Myocyte (in vitro differentiated cells): ENCODE measurements around the gene SNF8. TPM values are rescaled to one million over a fixed set of nuclear protein-coding genes. Genes with fewer than 3 reads are reported as not detected.

Source experiments
- DNase-seq: peaks from one replicate; pipeline ENCODE4 v3.0.0-alpha.2; 2012; ENCODE audit warnings: low read depth
- total RNA-seq: library from RNA; depleted of rRNA; stranded (reverse); fragments of >200 nt; gene quantifications from 2 replicates; pipeline ENCODE4 v1.2.3, GENCODE V29; 2014

Gene SNF8
- total RNA-seq, 1 donor from 2014 or later = 93.2 TPM

DNA sequence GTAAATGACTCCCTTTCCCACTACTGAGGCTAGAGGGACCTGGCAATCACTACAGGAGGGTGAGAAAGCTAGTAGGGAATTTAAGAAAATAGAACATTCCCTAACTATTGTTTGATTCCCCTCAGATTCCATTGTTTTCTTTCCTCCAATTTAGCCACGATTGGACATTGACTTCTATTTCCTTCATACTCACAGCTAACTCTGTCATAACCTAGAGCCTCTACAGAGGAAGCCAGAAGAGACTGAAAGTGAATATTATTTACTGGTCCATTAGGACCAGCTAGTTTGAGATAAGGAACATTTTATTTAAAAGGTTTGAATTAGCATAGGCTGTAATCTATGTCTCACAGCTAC is 14.9 kb downstream of the SNF8 start:
- DNase-seq = no peak

DNA sequence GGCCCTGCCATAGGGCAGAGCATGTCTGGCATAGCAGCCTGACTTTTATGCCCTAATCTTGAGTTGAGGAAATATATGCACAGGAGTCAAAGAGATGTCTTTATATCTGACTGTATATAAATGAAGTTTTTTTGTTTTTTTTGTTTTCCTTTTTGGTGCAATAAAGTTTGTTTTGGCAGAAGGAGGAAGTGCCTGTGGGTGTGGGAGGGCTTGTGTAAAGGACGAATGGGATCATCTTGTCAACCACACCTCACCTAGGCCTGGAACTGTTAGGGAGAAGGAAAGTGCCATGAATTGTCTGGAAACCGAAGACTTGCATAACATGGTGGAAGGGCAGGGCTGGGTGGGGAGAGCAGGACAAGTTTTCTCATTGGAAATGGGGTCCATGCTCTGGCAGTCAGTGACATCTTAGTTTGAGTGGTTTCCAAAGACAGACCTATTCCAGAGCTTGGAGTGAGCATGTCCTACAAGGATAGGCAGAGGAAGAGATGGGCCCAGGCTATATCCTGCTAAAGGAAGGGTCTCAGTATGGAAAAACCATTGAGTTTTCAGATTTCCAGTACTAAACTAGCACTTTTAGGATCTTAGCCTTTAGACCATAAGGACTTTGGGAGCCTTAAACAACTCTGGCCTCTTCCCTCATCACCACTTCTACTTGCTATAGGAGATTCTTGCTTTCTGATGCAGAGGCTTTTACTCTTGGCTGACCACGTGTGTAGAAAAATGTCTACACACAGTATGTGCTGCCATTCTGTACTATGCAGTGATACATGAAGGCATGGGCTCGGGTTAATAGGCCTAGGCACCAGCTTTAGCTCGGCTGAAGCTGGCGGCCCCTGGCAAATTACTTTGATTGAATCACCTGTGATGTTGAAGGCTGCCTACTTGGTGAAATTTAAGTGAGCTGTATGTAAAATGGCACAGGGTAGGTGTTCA is 15.5 kb downstream of the SNF8 start:
- DNase-seq = no peak

DNA sequence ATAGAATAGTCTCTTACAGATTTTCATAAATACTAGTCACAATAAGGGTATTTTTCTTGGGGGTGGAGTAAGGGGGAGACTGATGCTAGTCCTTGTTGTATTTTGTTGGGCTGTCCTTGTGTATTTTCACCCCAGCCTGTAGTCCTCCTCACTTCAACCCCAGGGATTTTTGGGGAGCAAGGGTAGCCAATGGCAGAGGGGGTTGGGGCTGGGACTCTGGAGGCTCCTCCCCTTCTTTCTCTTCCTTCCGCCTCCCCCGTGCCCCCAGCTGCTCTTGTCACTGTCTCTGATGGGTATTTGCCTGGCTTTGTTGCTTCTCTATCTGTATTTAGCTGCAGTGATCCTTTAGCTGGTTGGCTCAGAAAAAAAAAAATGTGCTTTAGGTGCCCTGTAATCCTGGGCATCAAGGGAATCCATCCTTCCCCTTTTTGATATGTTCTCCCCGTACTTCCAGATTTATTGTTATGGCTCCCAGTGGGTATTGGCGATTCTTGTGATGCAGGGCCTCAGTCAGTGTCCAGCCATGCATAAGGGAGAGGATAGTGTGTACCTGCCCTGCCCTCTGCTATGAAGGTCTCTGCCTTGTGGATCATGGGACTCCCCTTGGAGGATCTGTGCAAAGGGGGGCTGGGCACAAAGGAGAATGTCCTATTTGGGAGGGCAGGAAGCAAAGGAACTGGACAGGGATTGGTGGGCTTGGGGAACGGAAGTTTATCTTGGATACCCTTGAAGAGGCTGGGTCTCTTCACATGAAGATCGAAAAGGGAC is 16.5 kb downstream of the SNF8 start:
- DNase-seq = peak; percentile 47

DNA sequence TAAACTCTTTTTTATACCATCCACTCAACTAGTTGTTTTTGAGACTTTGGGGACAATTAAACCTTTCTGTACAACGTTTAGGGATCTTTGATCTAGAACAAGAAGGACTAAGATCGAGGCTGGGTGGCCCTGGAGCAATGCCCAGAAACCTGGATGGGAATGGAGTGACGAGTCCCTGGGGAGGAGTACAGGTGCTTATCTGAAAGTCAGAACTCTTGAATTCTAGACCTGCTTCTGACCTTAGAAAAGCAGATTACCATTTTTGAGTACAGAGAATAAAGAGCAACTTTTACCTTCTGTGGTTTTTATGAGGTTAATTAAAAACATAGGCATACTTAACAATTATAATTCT is 18.7 kb downstream of the SNF8 start:
- DNase-seq = no peak

DNA sequence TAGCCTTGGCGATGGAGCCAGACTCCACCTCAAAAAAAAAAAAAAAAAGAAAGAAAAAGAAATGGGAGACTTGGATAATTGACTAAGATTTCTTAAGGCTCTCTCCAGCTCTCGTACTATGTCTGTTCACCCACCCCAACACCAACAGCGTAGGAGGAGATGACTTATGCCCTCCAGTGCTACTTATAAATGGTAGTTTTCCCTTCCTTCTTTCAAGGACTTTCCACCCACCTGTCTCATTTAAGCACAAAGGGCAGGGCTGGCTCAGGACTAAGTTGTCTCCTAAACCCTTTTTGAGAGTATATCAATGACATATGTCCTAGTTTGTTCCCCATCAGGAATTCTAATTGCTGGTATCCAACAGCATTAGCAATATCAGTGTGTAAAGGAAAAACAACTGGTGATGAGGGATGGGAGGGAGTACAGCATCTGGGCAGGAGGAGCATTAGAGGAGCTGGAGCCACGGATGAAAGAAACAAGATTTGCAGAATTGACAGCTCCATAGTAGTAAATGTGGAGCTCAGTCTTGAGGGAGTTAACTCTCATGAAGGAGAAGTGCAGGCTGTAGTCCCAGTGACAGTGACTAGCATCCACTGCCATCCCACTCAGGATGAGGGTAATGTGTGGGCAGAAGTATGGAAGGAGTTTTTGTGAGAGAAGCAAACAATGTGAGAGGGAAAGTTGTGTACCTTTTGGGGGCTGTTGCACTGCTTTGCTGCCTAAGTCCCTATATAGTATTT is 19.2 kb downstream of the SNF8 start:
- no peak for DNase-seq

DNA sequence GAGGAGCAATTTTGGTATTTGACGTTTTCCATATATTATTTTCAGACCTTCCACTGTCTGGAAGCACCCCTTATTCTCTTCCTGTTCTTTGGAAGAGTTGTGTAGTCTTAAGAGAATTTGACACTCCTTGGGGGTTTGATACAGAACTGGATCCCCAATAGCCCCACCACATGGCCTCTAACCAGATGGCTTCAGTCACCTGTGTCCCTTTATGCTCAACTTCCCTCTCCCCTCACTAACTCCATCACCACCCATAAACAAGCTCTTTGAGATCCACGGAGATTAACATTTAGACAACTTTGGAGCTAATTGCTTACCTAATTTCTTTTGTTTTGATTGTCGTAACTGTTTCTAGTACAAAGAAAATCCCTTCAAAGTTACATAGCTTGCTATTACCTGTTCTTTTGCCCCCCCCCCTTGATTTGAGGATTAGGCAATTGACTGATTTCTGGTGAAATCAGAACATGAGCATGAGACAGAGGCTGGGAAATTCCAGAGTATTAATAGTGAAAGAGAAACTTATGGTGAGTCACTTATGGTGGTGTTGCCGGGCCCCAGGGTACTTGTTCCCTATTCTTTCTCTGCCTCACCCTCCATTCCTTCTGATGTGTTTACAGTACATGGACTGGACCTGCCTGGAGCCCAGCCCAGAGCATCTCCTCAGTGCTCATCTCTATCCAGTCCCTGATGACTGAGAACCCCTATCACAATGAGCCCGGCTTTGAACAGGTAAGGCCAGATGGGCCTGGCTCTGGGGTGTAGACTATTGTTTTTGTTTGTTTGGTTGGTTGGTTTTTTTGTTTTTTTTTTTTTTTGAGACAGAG is 29.0 kb downstream of the SNF8 start:
- DNase-seq = peak; percentile 45

DNA sequence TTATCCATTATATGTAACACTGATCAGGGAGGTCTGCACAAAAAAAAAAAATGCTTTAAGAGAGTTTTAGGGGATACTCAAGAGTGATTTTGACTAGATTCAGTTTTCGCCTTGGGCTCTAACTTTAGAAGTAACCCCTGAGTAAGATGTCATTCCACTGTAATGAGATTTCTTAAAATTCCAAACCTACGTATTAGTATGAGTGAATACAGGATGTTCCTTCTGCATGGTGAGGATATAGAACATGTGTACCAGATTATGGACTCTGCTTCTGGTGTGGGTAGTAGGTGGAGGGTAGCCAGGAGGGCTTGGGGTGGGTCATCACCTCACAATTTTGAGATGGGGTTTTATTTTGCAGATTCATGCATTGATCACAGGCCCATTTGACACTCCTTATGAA is 32.2 kb downstream of the SNF8 start:
- DNase-seq = no peak

DNA sequence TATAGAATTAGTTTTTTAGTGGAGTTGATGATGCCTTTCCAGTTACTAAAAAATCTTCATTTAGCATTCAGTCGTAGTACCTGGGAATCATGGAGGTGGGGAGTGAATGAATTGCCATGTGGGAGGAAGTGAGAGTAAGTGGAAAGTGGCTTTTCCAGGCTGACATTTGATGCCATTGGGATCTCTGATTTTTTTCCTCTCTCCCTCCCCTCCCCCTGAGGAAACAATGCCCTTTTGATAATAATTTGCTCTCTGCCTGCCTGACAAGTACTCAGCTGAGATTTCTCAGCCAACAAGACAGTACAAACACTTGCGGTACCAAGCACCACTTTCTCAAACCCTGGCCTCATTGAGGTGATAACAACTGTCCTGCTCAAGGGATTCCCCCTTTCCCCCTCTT is 34.3 kb downstream of the SNF8 start:
- no peak for DNase-seq

DNA sequence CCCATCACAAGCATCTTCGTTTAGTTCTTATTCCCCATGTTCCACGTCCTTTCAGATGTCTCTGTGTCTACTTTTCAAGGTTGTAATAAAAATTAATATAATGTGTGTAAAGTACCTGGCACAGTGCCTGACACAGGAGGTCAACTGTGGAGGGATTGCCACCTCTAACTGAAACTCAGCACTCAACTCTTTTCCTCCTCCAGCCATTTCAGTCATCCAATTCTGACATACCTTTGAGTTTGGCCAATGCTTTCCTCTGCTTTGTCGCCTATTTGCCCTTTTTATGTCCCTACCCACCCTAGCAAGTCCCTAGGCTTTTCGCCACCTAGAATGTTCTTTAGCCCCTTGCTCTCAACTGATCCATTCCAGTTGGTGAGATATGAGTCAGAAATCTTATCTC is 34.9 kb downstream of the SNF8 start:
- no peak for DNase-seq

DNA sequence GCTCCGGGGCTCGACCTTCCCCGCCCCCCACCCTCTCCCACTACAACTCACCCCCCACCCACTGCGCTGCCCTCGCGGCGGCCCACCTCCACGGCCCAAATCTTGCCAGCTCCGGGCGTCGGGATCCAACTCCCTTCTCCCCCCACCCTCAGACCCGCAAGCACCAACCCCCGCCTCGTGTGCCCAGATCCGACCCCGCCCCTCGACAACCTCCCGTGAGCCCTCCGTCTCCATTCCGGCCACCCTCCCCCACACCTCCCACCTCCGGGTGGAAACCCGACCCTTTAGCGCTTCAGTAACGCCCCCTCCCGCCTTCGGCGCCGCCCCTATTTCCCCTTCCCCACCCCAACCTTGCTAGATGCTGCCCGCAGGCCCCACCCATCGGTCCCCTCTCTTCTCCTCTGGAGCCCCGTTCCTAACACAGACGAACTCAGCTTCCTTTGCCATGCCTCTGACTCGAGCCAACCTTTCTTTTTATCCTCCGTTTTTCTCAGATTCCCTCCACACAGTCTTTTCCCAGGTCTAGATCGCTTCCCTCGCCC is 35.7 kb downstream of the SNF8 start:
- DNase-seq = peak; percentile 89

DNA sequence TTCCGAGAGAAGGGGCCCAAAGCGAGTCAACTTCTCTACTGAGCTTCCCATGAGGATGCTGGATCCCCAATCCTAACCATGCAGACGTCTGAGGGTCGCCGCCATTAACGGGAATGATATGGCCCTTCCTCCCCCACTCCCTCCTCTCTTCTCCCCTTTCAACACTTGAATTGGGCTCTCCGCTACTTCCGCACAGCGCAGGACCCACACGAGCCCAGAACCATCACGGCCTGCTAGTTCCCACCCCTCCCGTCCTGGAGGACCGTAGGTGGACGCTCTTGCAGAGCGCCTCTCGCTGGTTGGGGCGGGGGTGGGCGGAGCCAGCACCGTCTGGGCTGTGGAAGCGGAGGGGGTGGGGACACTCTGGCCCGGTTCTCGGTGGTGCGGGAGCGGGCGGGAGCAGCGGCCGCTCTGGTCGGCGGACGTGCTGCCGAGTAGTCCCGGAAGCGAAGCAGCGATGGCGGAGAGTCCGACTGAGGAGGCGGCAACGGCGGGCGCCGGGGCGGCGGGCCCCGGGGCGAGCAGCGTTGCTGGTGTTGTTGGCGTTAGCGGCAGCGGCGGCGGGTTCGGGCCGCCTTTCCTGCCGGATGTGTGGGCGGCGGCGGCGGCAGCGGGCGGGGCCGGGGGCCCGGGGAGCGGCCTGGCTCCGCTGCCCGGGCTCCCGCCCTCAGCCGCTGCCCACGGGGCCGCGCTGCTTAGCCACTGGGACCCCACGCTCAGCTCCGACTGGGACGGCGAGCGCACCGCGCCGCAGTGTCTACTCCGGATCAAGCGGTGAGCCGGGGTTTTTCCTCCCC is 36.4 kb downstream of the SNF8 start, which contains the start of gene UBE2Z:
Gene UBE2Z (plus strand): TSS at position 361 of the 797 bp plus-strand sequence. CDS start 97 bp downstream, at position 458.
- DNase-seq = peak; percentile 97

DNA sequence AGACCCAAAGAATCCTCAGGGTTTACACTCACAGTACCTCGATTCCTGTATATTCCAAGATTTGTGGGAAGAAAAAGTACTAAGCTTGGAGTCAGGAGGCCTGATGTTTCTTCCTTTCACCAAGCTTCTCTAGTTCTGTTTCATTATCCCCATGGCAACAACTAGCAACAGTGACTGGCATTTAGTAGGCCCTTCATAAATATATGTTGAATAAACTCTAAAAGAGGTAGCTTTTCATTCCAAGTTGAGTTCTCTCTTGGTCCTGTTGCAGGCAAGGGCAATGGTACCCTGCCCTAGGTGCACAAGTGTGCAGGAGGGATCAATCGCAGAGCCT is 37.0 kb downstream of the SNF8 start:
- DNase-seq = no peak

DNA sequence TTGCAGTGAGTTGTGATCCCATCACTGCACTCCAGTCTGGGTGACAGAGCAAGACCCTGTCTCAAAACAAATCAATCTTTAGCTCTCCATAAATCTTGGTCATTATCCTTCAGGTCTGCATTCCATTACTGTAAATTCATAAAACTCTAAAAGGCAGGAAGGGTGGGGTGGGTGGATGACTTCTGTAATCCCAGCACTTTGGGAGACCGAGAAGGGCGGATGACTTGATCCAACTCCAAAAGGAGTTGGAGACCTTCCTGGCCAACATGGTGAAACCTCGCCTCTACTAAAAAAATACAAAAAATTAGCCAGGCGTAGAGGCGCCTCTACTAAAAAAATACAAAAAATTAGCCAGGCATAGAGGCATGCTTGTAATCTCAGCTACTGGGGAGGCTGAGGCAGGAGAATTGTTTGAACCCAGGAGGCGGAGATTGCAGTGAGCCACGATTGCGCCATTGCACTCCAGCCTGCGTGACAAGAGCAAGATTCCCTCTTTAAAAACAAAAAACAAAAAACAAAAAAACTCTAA is 38.6 kb downstream of the SNF8 start:
- no peak for DNase-seq

DNA sequence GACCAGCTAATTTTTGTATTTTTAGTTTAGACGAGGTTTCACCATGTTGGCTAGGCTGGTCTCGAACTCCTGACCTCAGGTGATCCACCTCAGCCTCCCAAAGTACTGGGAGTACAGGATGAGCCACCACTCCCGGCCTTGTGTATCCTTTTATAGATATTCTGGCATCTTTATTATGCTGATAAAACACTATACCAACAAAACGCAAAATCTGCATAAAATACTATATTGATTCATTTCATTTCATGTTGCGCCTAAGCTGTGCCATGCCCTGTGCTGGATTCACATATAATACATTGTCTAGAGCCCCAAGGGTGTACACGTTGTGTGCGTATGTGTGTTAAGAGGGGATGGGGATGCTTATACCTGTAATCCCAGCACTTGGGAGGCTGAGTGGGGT is 40.2 kb downstream of the SNF8 start:
- no peak for DNase-seq

DNA sequence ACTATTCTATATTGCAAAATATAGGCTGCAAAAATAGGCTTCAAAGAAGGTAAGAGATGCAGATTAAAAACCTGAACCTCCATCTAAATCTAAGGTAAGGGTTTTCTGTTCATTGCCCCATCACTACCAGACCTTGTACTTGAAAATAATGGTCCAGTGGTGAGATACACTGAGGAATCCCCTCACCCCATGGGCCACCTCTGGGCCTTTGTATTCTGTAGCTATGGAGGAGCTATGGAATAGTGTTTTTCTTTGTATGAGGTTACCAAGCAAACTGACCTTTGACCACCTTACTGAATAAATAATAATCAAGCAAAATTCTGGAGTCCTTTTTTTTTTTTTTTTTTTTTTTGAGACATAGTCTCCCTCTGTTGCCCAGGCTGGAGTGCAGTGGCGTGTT is 41.2 kb downstream of the SNF8 start:
- no peak for DNase-seq

DNA sequence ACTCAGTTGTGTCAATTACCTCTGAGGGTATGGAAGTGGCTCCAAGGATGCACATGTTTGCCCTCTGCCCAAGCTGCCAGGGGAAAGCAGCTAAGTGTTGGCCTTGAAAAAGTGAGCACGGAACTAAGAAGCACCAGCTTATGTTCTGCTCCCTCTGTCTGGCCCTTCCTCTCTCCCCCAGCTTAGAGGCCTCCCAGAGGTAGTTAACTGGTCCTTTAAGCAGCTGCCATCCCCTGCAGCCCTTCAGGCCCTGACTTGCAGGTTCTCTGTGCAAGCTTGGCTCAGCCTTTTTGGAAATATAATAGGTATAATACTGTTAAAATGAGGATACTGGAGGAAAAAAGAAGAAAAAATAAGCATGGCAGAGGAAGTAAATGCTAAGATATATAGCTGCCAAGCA is 43.4 kb downstream of the SNF8 start:
- no peak for DNase-seq

DNA sequence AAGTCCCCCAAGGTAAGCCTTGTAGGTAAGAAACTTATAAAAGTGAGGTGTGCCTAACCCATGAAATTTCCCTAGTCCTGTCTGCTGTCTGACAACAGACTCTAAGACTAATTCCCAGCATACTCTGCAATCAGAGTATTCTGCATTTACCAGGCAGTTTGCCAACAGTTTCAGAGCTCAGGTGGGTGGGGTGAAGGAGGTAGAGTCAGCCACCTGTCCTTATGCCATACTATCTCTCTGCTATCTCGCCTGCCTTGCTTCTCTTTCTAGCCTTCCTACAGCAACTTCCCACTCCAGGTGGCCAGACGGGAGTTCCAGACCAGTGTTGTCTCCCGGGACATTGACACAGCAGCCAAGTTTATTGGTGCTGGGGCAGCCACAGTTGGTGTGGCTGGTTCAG is 49.8 kb downstream of the SNF8 start:
- no peak for DNase-seq

DNA sequence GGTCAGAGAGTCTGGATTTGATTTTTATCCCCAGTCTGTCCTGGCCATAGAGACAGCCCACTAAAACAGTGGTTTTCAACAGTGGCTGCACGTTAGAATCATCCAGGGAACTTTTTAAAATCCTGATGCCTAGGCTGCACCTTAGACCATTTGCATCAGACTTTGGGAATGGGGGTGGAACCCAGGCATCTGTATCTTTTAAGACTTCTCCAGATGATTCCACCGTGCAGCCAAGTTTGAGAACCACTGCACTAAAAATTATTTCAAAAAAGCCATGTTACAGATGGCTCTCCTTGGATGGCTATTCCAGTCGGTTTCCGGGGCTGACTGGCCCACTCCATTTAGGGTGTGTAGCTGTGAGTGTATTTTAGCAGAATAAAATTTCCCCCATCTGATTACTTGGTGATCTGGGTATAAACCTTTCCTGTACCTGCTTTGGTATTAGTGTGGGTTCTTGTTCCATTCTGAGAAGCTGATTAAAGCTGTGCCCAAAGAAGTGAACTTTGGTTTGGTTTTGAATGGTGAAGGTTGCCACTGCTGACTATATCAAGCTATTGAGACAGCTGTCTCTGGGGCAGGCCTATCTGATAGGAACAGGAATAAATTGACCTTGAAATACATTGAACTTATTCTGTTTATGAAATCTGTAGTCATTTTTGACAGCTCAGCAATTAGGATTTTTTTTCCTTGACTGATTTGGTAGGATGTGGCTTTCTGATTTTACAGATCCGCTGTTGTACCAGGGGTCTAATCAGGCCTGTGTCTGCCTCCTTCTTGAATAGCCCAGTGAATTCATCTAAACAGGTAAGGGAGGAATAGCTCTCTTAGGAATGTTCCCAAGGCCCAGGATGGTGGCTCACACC is 50.8 kb downstream of the SNF8 start:
- DNase-seq = no peak
